Transverse colon (tissue), 4 donors: Measurements from ENCODE around the gene KREMEN1. TPM values are rescaled to one million over a fixed set of nuclear protein-coding genes. Genes with fewer than 3 reads are reported as not detected.

Source experiments
- DNase-seq: peaks from one replicate; pipeline ENCODE4 v3.0.0-alpha.2; 2019
- H3K27ac ChIP-seq, 4 donors: fragments of 200-600 bp; sonication (generic); 2 replicates each; pipeline ENCODE4 v1.5.1; 2016 to 2018; ENCODE audit warnings: inconsistent platforms in 4 of 4
- H3K27me3 ChIP-seq: fragments of 200-600 bp; sonication (generic); 2 replicates; pipeline ENCODE4 v1.5.1; 2017; ENCODE audit warnings: inconsistent platforms
- H3K36me3 ChIP-seq, 4 donors: fragments of 200-600 bp; sonication (generic); 2 replicates each; pipeline ENCODE4 v1.5.1; 2017 to 2019; ENCODE audit warnings: inconsistent platforms in 4 of 4
- H3K4me1 ChIP-seq, 4 donors: fragments of 200-600 bp; sonication (generic); 2 replicates each; pipeline ENCODE4 v1.5.1; 2017 to 2020; ENCODE audit warnings: inconsistent platforms in 4 of 4
- H3K4me3 ChIP-seq, 4 donors: fragments of 200-600 bp; sonication (generic); 1 replicate in 1 of 4; 2 replicates in 3 of 4; pipeline versions ENCODE4 v1.5.1 to v1.6.1; 2017 to 2019; ENCODE audit warnings: inconsistent platforms in 4 of 4
- H3K9me3 ChIP-seq, 2 donors: fragments of 200-600 bp; sonication (generic); 2 replicates each; pipeline ENCODE4 v1.5.1; 2017 to 2019; ENCODE audit warnings: inconsistent platforms in 2 of 2
- CTCF ChIP-seq, 5 experiments: fragments of 200-600 bp in 3 of 5; fragments of 450-650 bp in 2 of 5; sonication (generic) in 3 of 5; IDR thresholded peaks; 1 replicate in 2 of 5; 2 replicates in 3 of 5; pipeline ENCODE4 v1.5.1; 2016 to 2017; ENCODE audit warnings: antibody characterized with exemption in 5 of 5, inconsistent platforms in 3 of 5, mild to moderate bottlenecking in 2 of 5, moderate library complexity in 1 of 5
- EP300 ChIP-seq: sonication (generic); formaldehyde crosslinking; IDR thresholded peaks from one replicate; pipeline ENCODE4 v1.6.1; 2017; ENCODE audit warnings: antibody characterized with exemption, low read depth
- POLR2A ChIP-seq: fragments of 450-650 bp; IDR thresholded peaks from one replicate; pipeline ENCODE4 v1.6.1; 2016; ENCODE audit warnings: antibody characterized with exemption, mild to moderate bottlenecking, moderate library complexity
- POLR2AphosphoS5 ChIP-seq, 3 donors: sonication (generic); formaldehyde crosslinking; IDR thresholded peaks; one replicate each; pipeline ENCODE4 v1.6.1; 2016; ENCODE audit warnings: antibody characterized with exemption in 3 of 3
- WGBS, 2 donors: methylation state at CpG; one replicate each; pipeline ENCODE4 v1.1.5; 2018; ENCODE audit warnings: low coverage in 1 of 2; 5-methylcytosine and 5-hydroxymethylcytosine counted together
- in situ Hi-C, 4 donors: fragments of 200-750 bp; cut with MboI; loops; one replicate each; pipeline versions ENCODE4 v1.15.0 to v1.15.1; 2017; ENCODE audit warnings: low sequenced_read_pairs in 3 of 4, low pct_ligation_motif_present in 1 of 4, low pct_unique_long_range_greater_than_20kb in 1 of 4
- intact Hi-C: fragments of 100-400 bp; cut with DNase I; formaldehyde crosslinking; loops from one replicate; pipeline ENCODE4 v1.15.1; 2023; ENCODE audit warnings: low total_unique reads
- total RNA-seq, 4 donors: library from RNA; depleted of rRNA; stranded (reverse); fragments of >200 nt; gene quantifications; one replicate each; pipeline ENCODE4 v1.1.0, GENCODE V29; 2016

The KREMEN1 gene
- total RNA-seq, 4 donors from 2014 or later, result 5.2 to 39.2 (median 20.1) TPM

- intact Hi-C loops (no loop called here), in situ Hi-C loops (loop anchor here (10.0 to 25.0 kb wide), 4 partner anchors 417 to 967 kb away; no protein-coding TSS in a partner anchor)
- Histone ChIP-seq H3K4me1 (peaks cover 13 to 46% (median 26%) of the 10 kb centered on the region in 4 donors), H3K36me3 (no peaks in the 10 kb centered on the region), H3K27ac (peak overlapping the region; percentile 78 to 85 (median 83)), H3K27me3 (no peaks in the 10 kb centered on the region), H3K9me3 (no peaks in the 10 kb centered on the region), H3K4me3 (no peak overlapping the region)
- TF ChIP-seq POLR2A (no peak), CTCF (IDR thresholded peaks at IDR 0.05) (no peak), POLR2AphosphoS5 (IDR thresholded peaks at IDR 0.05) (no peak), EP300 (no peak)
- no peak for DNase-seq
- WGBS, 2 donors, result 58 to 63% methylated on average over 6 to 9 of the region's 9 CpGs
These were observed 43.4 kb upstream of the KREMEN1 start for GRCh38 chr22:29029202-29030000.

- intact Hi-C loops (loop anchor here (5.0 kb wide), 1 partner anchor 73 kb away; no protein-coding TSS in a partner anchor), in situ Hi-C loops (loop anchor here in 3 of 4 donors (25.0 kb wide), 3 partner anchors 418 to 968 kb away; no protein-coding TSS in a partner anchor)
- Histone ChIP-seq H3K9me3 (no peaks in the 10 kb centered on the region), H3K27me3 (no peaks in the 10 kb centered on the region), H3K4me3 (peak overlapping the region; percentile 26 to 50 (median 44)), H3K4me1 (peaks cover 13 to 46% (median 26%) of the 10 kb centered on the region in 4 donors), H3K27ac (peak overlapping the region; percentile 78 to 85 (median 83)), H3K36me3 (no peaks in the 10 kb centered on the region)
- no peak for DNase-seq
- 27 to 41% methylated on average over 5 to 20 of the region's 20 CpGs for WGBS, 2 donors
- no peak for TF ChIP-seq POLR2AphosphoS5 (IDR thresholded peaks at IDR 0.05)
- no peak for TF ChIP-seq CTCF (IDR thresholded peaks at IDR 0.05)
- no peak for TF ChIP-seq EP300
- TF ChIP-seq POLR2A, result no peak
These were observed 42.7 kb upstream of the KREMEN1 start for GRCh38 chr22:29030016-29030617.

DNA sequence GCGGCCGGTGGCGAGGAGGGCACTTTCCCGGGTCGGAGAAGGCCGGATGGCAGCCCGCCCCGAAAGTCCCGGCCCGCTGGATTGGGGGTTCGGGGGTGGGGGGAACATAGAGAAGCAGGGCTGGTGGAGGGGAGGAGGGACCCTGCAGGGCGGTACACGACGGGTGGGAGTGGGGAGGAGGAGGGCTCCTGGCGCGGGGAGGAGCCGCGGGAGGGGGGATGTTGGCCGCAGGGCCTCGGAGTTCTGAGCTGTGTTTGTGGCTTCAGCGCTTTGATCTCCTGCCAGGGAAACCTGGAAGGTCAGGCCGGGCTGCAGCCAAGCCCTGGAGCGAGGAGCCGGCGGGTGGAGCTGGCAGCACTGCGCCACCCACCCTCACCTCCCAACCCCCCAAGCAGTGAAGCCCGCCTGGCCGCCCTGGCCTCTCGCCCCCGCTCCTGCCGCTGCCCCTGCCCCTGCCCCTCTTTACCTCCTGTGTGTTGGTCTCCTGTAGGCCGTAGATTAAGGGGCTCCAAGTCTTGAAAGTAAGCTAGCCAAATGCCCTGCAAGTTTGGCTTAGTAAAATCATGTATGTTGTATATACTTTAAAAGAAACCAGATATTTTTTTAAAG lies 42.1 kb upstream of the KREMEN1 start:
- H3K9me3 ChIP-seq, result no peaks in the 10 kb centered on the region
- peak overlapping the region; percentile 26 to 50 (median 44) for H3K4me3 ChIP-seq
- 12% methylated on average over 31 of the region's 32 CpGs; no CpG with 5 or more reads in 1 of the 2 donors for WGBS, 2 donors
- H3K36me3 ChIP-seq, result no peaks in the 10 kb centered on the region
- peak; percentile 84 for DNase-seq
- peaks cover 13 to 46% (median 26%) of the 10 kb centered on the region in 4 donors for H3K4me1 ChIP-seq
- H3K27me3 ChIP-seq, result no peaks in the 10 kb centered on the region
- in situ Hi-C loops (loop anchor here in 3 of 4 donors (25.0 kb wide), 3 partner anchors 418 to 968 kb away; no protein-coding TSS in a partner anchor), intact Hi-C loops (loop anchor here (5.0 kb wide), 1 partner anchor 73 kb away; no protein-coding TSS in a partner anchor)
- TF ChIP-seq POLR2AphosphoS5 (IDR thresholded peaks at IDR 0.05) (peak in 2 of 3 donors; percentile 51 to 60), POLR2A (no peak)
- H3K27ac ChIP-seq, result peak overlapping the region; percentile 78 to 85 (median 83)

DNA sequence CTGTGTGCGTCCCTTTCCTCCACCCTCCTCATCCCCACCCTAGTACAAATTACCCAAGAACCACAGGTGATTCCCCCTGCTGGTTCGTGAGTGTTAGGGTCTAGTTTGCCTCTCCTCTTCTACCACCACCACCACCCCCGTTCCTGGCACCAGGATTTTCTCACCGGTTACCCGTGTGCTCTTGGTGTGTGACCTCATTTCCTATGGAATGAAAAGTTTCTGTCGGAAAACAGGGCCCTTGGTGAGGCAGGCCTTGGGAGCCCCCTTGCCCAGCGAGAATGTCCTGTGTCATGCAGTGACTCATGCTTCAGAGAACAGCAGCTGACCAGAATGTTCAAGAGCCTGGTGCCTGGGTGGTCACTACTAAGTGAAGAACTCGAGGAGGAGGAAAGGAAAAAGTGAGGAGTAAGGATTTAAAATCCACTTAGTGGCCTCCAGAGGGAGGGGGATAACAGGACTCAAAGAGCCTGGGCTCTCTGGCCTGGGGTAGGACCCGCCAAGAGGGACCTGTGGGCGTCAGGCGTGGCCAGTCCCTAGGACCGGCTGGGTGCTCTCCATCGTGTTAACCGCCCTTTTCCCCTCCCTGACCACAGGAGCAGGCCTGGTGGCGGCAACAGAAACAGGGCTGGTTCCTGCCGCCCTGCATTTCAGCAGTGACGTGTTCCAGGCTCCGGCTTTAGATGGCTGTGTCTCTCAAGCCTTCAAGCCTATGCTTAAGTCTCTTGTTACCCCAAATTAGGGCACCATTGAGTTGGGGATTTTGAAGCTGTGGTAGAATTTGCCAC lies 41.4 kb upstream of the KREMEN1 start:
- Histone ChIP-seq H3K4me3 (peak overlapping the region in 3 of 4 donors; percentile 43 to 50 (median 45)), H3K4me1 (peaks cover 13 to 47% (median 26%) of the 10 kb centered on the region in 4 donors), H3K36me3 (no peaks in the 10 kb centered on the region), H3K9me3 (no peaks in the 10 kb centered on the region), H3K27ac (peak overlapping the region; percentile 78 to 85 (median 83)), H3K27me3 (no peaks in the 10 kb centered on the region)
- WGBS, 2 donors, result 14 to 30% methylated on average over 3 to 18 of the region's 18 CpGs
- TF ChIP-seq POLR2A (no peak), POLR2AphosphoS5 (IDR thresholded peaks at IDR 0.05) (peak; percentile 17 to 43 (median 31)), CTCF (IDR thresholded peaks at IDR 0.05) (peak in 3 of 5 experiments; percentile 7 to 24 (median 7))
- intact Hi-C loops, result loop anchor here (5.0 kb wide), 1 partner anchor 74 kb away; no protein-coding TSS in a partner anchor
- in situ Hi-C loops, result loop anchor here in 3 of 4 donors (25.0 kb wide), 3 partner anchors 419 to 969 kb away; no protein-coding TSS in a partner anchor
- peak; percentile 40 for DNase-seq
